Stimulated activated CD4-positive, alpha-beta T cell treated with anti-CD3 and anti-CD28 coated beads, Interleukin-1b, Interleukin-23, amount 100 ng/mL, for 24 hours (primary cell): ENCODE measurements around the gene FRMD4A.
"Not testable (repeated sequence)": the region's sequence is repeated elsewhere in the genome, so short reads cannot be mapped to it uniquely, and the experiment has no call there.

Experiments used
- DNase-seq, 4 experiments: peaks; one replicate each; pipeline ENCODE4 v3.0.0-alpha.2; 2020; ENCODE audit warnings: low read depth in 4 of 4, low spot score in 1 of 4

FRMD4A gene

DNA sequence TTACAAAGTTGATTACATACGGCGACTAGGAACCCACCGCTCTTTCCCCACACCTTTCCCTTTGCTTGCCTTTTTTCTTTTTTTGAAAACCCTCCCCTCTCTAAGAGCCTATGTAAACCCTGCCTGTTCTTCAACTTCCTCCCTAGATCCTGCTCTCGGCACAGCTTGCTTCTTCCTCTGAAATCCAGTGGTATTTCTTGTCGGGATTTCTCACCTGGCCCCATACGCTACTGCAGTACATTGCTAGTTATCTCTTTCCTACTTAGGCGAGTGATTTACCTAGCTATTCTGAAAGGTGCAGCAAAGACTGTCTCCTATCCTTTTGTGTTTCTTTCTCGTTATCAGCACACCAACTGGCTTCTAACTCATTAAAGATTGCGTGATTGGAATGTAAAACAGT is 372.9 kb downstream of the FRMD4A start:
- no peak for DNase-seq

DNA sequence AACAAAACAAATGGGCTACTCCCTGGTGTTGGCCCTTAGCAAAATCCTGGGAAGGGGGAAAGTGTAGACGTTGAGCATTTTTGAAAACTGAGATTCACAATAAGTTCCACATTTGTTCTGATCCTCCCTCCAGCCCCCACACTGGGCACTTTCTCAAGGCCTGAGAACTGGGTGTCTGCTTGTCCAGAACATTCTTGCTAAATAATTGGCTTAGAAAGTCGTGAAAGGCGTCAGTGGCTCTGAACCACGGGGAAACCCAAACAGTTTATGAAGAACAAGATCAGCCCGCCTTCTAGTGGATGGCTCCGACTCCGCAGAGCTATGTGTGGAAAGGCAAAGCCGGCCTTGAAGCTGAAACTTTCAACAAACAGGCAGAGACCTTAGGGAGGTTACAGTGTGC is 373.9 kb downstream of the FRMD4A start:
- no peak for DNase-seq

DNA sequence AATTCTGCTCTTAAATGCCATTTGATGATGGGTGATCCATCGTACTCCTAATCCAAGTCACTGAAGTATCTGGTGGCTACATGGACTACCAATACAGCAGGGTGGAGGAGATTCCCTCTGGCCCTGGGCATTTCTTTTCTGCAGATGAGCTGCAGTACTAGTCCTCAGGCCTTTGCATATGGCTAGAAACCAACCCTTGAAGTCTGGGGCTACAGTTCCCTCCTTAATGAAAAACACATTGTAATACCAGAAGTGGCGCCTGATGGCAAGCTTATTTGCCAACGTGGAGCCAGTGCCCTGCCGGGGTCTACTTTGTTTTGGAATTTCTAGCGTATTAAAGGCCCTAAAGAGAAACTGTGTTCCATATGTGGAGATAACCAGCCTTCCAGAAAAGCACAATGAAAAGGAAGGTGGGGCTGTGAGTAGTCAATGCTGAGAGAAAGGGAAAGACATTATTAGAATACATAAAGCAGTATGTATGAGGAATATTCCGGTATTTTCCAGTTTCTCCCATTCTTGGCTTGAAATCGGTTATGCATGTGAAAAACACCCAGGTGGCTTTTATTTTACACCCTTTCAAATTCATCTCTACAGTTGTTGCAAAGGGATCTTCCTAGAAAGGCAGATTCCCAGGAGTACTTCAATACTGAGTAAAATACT is 375.2 kb downstream of the FRMD4A start:
- DNase-seq: no peak

DNA sequence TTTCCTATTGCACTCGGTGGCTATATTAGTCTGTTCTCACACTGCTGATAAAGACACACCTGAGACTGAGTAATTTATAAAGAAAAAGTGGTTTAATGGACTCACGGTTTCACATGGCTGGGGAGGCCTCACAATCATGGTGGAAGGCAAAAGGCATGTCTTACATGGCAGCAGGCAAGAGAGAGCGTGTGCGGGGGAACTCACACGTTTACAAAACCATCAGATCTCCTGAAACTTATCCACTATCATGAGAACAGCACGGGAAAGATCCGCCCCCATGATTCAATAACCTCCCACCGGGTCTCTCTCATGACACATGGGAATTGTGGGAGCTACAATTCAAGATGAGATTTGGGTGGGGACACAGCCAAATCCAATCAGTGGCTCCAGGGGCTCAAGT is 376.5 kb downstream of the FRMD4A start:
- not testable (repeated sequence) for DNase-seq

DNA sequence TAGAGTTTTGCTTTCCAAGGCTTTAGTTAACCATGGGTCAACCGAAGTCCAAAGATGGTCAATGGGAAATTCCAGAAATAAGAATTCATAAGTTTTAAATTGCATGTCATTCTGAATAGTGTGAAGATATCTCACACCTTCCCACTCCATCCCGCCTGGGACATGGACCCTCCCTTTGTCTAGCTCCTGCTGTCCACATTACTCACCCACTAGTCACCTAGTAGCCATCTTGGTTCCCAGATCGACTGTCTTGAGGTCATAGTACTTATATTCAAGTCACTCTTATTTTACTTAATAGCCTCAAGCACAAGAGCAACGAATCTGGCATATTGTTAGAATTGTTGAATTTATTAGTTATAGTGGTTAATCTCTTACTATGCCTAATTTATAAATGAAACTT is 377.4 kb downstream of the FRMD4A start:
- DNase-seq: no peak

DNA sequence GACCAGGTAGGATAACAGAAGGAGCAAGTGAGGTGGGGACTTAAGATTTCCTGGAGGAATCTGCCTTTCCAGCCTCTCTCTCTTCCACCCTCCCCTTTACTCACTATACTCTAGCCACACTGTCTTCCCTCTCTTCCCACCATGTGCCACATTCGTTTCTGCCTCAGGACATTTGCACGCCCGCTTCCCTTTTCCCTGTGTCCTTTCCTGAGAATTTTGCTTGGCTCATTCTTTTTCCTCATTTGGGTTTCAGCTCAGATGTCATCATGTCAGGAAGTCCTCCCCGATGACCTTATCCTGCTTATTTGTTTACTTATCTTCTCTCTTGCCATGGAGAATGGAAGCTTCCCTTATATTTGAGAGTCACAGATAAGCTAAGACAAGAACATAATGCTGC is 380.2 kb downstream of the FRMD4A start:
- DNase-seq: no peak

DNA sequence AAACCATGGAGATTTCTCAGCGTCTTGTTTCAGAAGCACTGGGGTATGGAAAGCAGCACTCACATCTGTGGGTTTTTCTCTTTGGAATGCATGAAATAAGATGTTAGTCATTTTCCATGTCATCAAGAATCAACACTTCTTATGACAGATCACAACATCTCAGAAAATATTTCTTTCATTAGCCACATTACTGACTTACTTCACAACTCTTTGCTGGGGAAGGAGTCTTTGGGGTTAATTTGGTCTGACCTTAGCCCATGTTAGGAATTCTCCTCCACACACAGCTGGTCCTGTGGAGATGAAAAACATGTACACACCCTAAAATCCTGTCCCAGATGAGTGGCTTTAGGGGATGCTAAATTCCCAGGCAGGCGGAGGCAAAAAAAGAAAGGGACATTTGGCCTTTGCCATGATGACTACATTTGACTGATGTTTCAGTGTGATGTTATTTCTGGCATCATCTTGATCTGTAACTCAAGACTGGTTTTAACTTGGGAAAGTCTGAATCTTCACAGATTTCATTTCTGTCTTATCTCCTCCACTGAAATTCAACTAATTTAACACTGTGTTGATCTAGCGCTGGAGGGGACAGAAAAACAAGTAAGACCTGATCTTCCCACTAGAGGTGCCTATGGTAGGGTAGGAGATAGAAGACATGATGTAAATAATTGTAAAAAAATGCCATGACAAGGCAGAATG is 380.7 kb downstream of the FRMD4A start:
- no peak for DNase-seq

DNA sequence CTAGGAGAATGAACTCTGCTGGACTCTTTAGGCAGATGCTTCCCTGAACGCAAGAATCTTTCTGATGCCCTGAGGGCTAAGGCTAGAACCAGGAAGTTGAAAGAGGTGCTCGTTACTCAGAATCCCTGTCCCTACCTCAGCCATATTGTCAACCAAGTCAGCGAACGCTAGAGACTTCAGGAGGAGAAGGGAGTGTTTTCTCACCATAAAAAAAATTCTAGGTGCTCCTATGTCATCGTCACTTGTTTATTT is 384.6 kb downstream of the FRMD4A start:
- DNase-seq: no peak

DNA sequence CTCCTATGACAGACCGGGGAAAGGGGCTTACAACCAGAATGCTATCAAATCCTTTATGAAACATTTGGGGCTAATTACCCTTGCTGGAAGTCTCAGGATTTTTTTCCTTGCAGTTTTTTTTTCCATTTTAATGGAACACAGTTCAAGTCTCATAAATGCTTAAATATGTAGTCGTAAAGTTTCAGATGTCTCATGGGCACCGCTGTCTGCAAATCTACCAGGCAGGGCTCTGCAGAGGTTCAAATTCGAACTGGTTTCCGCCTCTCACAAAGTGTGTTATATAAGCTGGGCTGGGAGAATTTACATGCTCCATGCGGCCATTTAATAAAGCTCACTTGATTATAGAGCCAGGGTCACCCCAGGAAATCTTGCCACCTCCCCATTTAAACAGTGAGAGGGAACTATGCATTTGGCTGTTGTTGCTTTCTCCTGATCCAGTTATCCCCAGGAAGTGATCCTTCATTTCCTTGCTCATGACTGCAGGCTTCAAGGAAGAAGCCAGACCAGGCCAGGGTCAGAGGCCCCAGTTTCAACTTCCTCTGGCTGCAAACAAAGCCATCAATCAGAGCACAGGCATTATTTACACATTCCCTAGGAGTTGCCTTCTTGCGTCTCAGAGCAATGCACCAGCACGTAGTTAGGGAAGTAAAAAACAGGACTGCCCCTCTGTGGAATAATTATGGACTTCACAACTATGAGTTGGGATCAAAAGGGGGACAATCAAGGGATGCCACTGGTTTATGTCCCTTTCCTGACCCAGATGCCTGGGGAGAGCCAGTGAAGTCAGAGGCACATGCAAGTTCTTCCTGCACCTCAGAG is 385.1 kb downstream of the FRMD4A start:
- DNase-seq: no peak

DNA sequence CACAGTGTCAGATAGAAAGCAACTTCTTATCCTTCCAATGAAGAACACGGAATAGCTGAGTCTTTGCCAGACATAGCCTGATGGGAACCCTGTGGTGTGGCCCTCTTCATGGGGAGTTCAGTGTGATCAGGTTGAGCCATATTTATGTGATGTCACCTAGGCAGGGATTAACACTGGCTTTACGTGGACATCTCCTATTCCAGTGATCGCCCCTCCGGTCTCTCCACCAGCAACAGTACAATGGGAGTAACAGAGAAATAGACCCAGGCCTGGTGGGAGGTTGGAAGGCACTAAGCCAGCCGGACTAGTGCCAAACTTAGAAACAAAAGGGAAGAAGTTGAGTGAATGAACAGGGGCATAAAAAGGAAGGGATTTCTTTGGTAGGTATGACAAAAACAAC is 385.9 kb downstream of the FRMD4A start:
- DNase-seq: no peak

DNA sequence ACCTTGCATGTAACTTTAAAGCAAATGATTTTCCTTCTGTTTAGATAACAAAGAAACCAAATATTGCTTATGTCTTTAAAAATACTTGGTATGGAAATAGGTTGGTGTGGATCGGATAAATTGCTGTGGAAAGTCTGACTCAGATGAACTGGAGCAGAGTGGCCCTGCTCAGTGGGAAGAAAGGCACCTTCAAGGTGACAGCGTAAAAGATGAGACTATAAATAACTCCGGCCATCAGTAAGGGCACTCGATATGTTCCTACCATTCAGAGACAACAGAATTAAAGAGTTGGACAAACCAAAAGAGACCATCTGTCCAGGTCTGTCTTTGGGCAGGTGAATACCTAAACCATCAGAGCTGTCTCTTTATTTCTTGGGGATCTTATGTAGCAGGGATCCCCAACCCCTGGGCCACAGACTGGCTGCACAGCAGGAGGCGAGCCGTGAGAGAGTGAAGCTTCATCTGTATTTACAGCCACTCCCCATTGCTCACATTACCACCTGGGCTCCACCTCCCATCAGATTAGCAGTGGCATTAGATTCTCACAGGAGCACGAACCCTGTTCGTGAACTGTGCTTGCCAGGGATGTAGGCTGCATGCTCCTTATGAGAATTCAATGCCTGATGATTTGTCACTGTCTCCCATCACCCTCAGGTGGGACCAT is 386.9 kb downstream of the FRMD4A start:
- DNase-seq: no peak

DNA sequence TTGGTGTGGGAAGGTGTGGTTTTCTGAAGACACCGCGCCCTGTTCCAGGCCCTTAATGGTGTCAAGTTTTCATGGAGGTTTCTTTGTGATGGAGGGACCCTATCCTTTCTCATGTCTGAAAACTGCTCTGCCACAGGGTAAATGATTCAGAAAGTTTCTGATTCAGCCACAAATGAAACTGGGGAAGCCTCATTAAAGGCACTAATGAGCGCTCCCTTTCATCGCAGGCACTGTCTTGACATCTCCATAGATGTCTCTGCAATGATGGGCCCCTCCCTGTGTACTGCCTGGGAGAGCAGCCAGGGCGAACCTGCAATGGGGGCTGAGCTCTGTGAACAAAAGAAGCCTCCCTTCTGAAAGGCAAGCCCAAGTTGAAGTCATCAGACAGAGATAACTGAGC is 388.7 kb downstream of the FRMD4A start:
- no peak for DNase-seq

DNA sequence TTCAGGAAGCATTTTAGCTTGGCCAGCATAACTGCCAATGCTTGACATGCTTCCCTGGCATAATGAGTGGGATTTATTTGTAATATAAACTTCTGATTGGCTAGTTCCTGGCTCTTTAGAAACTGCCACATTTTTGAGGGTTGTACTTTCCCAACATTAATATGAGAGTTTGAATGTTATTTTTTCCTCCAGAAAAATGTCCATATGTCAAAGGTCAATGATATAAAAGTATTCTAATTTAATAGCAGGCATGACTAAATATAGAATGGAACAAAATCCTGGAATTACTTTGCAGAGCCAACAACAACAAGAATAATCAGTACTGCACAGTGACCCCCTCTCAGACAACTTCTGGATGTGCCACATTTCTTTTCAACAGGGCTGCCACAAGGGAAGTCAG is 391.3 kb downstream of the FRMD4A start:
- DNase-seq: no peak

DNA sequence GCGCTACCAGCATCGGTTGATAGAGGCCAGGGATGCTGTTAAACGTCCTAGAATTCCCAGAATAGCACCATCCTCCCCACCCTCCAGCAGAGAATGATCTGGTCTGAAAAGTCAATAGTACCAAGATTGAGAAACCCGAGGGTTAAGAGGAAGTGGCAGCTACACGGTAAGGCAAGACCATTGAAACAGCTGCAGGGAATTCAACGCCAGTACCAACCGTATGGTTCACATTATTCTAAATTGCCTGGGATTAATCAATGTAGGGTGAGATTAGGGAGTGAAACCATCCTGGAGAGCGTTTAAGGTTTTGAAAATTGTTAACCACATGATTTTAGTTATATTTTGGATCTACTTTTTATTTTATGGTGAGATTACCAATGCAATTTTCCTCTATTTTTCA is 391.8 kb downstream of the FRMD4A start:
- no peak for DNase-seq

DNA sequence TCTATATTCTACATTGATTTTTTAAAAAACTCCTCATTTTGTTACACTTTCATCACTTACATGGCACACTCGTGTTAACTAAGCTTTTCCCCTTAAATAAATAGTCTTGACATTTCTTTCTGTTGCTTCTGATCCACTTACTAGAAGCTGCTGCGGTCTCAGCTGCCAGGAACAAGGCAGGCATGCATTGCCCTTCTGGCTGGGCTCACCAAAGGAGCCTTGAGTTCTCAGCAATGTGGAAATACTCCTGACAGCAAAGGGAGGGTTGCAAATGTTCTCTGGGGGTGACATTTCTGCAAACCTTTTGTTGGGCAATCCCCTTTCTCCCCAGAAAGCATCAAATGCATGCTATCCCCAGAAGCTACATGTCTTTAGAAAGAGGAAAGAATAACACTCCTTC is 393.9 kb downstream of the FRMD4A start:
- no peak for DNase-seq

DNA sequence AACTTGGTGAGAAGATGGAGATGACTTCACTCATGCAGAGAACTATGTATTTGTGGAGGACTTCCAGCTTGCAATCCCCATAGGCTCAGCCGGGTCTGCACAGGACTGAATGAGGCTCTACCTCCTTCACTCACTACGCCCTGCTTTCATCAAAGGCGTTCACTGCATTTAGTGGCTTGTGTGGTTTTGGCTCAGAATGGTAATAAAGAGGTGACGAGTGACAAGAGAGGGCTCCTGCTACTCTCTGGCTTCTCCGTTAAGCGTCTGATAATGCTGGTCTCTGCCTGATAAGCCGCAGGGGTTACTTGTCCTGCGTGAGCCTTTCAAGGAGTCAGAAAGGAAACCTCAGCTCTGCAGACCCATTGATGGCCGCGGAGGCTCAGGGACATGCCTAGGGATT is 400.6 kb downstream of the FRMD4A start:
- DNase-seq: no peak

DNA sequence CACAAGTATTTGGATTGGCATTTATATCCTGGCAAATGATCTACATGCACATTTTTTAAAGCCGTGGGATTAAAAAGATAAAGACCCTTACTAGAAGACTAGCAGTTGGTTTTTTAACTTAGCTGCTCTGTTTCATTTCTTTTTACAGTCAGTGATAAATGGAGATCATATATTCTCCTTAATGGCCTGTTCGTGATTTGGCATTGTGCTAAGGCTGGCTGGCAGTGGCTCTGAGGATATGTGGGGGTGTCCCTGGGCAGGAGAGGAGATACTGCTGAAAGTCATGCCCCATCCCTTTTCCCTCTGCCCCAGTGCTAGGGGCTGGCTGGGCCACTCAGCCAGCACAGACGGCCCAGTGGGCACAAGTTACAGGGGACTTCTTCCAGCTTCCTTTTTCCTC is 402.3 kb downstream of the FRMD4A start:
- no peak for DNase-seq

DNA sequence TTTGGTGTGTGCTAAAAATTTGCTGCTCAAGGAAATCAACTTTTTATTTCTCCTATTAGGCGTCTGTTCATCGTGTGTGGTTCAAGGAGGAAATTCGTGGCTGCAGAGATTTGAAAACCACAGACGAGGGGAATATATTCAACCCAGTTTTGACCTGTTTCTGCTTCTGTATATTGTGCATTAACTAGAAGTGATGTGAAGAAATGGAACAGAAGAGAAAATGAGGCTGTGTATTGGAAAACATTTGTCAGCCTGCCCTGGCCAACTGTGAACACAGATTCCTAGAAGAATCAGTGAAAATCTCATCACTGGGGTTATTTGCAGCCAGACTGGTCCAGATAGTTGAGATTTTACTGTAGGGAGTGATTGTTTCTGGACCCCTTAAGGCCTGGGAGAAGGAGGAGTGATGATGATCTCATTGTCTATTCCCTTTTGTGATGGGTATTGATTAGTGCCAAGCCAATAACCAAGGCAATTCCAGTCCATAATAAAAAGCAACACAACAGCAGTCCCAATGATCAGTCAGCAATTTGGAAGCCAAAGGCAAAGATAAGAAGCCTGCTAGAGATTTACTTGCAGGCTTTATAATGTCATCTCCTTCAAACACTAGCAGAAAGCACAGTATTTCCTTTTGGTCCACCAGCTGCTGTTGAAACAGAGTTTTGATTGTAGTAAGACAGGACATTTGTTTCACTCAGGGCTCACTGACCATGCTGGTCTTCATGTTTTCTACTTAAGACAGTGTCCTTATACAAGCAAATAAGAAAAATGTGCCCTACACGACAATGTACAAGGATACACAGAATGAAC is 404.5 kb downstream of the FRMD4A start:
- no peak for DNase-seq

DNA sequence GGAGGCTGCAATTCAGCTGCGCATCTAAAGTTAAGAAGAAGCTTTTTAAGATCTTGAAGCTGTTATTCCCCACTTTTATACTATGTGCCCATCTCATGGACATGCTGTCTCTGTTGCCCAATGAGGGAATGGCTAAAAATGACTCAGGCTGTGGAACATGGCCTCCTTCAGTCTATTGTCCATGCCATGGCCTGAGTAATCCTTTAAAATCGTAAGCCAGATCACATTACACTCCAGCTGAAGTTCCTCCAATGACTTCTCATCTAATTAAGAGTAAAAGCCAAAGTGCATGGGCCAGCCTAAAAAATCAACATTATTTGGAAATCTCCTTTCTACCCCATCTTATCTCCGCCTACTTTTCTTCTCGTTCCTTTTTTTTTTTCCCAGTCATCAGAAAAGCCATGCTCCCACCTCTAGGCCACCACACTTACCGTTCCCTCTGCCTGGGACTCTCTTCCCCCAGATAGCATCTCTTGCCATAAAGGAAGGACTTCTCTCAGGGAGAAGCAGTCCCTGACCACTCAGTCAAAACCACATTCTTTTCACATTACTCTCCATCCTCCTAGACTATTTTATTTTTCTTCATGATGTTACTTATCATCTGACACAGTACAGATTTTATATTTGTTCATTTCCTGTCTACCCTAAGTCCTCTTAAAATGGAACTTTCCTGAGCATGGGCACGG is 406.5 kb downstream of the FRMD4A start:
- no peak for DNase-seq

DNA sequence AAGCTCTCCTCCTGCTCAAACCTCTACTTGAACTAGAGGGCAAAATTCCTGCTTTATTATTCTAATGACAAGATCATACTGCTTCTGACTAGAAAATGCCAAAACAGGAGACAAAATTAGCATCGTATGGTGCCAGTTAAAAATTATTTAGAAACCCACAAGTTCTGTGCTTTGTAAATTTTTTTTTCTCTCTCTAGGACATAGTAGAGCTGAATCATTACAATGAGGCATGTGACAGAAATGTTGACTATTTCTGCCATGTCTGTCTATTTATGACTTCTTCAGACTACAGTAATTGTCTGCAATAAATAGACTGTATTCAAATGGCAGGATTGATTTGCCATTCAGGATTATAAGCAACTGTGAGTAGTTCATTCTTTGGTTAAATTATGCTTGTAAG is 408.1 kb downstream of the FRMD4A start:
- DNase-seq: no peak

DNA sequence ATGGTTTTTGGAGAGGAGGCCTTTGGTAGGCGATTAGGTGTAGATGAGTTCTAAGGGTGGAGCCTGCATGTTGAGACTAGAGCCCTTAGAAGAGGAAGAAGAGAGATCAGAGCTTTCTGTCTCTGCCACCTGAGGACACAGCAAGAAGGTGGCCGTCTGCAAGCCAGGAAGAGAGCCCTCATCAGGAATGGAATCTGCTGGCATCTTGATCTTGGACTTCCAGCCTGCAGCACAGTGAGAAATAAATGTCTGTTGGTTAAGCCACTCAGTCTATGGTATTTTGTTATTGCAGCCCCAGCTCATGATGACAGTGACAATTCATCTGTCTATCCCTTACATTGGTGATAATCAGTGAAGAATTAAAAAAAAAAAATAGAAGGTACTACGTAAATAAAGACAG is 408.8 kb downstream of the FRMD4A start:
- DNase-seq: no peak
